Fibroblast of the conjunctiva (primary cell): Measurements from ENCODE around the gene CAMK4.
"Not testable (repeated sequence)": the region's sequence is repeated elsewhere in the genome, so short reads cannot be mapped to it uniquely, and the experiment has no call there.

ENCODE experiments used
- DNase-seq: peaks from one replicate; pipeline ENCODE4 v3.0.0-alpha.2; 2010; ENCODE audit warnings: low read depth

CAMK4 gene

DNA sequence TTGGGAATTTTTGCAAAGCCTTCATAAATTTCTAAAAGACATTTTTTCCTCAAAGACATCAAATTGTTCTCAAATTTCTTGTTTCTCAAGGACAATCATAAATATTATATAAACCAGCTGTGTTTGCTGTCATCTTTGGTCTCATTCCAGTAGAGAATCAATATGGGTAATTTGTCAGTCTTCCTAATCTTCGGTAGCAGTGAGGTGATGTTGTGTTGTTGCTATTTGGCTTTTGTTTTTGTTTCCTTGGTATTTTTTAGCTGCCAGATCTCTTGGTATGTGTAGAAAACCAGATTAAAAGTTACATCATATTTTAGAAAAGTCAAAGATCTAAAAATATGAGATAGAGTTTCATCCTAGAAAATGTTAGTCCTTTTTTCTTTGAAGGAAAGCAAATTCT is 87.5 kb downstream of the CAMK4 start:
- no peak for DNase-seq

- DNase-seq: no peak
Observed at GRCh38 chr5:111313017-111313724, 89.0 kb downstream of the CAMK4 start.

- DNase-seq: no peak
Observed at GRCh38 chr5:111320953-111321352, 96.8 kb downstream of the CAMK4 start.

GRCh38 chr5:111321376-111321775 is 97.2 kb downstream of the CAMK4 start:
- no peak for DNase-seq

GRCh38 chr5:111326551-111326950 is 102.4 kb downstream of the CAMK4 start:
- no peak for DNase-seq

DNA sequence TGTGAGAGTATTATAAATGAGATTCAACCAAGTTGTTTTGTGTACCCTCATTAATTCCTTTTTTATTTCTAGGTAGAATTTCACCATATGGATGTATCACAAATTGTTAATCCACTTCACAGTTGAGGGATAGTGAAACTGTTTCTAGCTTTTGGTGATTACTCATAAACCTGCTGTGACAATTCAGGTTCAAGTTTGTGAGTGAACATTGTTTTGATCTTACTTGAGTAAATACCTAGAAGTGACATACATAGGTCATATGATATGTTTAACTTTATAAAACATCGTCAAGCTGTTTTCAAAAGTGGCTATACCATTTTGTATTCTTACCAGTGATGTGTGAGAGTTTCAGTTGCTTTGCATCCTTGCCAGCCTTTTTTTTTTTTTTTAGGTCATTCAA is 112.9 kb downstream of the CAMK4 start:
- DNase-seq: no peak

DNA sequence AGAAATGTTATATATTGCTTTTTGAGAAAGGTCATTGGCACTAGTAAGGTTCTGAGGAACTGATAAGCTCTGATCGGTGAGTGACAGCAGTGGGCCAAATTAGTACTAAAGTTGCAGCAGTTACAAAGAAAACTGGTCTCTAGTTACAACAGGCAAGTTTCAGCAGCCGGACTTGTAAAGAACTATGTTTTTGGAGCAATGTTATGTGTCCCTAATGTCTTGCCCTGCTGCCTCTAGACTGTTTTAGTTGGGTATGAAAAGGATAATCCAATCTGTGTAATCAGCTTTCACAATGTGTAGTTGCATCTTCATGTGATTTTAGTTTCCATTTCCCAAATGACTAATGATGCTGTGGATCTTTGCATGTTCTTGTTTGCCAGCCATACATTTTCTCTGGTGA is 113.5 kb downstream of the CAMK4 start:
- DNase-seq: no peak

DNA sequence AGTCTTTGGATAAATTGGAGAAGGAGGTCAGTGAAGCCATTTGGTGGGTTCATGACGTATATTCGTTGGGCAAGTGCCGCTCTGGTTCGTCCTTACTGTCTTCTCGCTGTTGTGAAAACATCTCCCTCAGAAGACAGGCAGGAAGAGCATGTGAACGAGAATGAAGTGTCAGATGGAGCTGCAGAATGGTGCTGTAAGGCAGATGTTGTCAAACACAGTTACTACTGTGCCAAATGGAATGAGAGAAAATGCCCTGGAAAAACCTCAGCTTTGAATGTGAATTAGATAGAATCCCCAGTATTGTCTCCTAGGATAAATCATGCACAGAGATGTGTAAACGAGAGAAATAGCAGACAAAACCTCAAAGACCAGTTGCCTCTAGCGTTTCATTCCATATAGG is 121.5 kb downstream of the CAMK4 start:
- no peak for DNase-seq

DNA sequence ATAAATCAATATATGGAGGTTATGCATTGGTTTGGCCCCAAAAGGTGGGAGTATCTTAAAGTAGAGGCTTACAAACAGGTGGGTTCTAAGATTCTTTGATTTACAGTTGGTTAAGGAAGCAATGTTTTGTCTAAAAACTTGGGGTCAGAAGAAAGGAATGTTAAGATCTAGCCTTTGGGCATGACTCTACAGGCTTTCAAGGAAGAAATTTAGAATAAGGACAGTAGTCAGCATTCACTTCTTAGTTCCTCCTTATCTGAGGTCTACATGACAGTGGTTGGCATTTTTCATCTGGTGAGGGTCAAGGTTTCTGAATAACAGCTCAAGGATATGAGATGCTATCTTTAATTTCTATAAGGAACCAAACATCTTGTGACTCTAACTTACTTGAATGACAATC is 122.8 kb downstream of the CAMK4 start:
- no peak for DNase-seq

DNA sequence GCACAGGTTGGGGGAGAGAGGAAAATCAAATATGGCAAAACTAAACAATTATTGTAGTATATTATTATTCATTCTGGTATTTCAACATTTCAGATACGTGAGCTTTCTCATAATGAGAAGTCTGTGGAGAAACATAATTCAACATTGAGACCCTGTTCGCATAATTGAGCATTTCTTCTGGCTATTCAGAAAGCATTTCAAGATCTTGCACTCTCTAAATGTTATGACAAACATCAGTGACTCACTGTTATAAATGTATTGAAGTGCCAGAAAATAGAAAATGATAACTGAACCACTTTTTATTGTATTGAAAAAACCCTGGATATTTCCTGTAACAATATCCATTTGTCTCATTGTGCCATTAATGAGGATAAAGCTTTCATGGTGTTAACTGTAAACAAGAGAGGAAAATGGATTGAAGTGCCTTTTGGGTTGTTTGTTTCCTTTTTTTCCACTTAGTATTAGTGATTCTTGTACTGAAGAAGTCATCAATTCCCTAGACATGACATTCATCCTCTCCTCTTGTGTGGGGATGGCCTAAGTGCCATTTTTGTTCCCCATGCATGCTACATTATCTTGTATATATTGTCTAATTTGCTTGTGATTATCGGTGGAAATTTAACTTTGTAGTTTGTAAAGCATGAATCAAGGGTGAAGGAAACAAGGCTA is 124.6 kb downstream of the CAMK4 start:
- no peak for DNase-seq

GRCh38 chr5:111349429-111349828 is 125.2 kb downstream of the CAMK4 start:
- no peak for DNase-seq

DNA sequence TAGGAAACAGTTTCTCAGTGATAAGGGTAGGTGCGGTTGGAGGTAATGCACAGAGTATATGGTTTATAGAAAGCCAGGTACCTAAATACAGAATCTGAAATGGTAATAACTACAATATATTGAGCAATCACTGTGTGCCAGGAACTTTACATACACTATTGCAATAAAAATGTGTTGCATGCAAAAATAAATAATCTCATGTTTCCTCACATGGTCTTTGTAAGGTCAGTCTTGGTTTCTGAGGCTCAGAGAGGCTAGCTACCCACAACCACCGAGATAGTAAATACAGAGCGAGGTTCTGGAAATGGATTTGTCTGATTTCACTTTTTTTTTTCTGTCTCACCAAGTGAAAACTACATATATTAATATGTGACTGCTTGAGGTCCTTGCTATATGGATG is 128.9 kb downstream of the CAMK4 start:
- no peak for DNase-seq

DNA sequence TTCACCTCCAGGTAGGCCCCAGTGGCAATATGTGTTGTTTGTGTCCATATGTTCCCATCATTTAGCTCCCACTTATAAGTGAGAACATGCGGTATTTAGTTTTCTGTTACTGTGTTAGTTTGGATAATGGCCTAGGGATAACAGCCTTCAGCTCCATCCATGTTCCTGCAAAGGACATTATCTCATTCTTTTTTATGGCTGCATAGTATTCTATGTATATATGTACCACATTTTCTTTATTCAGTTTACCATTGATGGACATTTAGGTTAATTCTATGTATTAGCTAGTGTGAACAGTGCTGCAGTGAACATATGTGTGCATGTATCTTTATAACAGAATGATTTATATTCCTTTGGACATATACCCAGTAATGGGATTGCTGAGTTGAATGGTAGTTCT is 134.5 kb downstream of the CAMK4 start:
- DNase-seq: not testable (repeated sequence)

- no peak for DNase-seq
Observed at GRCh38 chr5:111360173-111360572, 136.0 kb downstream of the CAMK4 start.

- DNase-seq: no peak
Observed at GRCh38 chr5:111364992-111365391, 140.8 kb downstream of the CAMK4 start.

DNA sequence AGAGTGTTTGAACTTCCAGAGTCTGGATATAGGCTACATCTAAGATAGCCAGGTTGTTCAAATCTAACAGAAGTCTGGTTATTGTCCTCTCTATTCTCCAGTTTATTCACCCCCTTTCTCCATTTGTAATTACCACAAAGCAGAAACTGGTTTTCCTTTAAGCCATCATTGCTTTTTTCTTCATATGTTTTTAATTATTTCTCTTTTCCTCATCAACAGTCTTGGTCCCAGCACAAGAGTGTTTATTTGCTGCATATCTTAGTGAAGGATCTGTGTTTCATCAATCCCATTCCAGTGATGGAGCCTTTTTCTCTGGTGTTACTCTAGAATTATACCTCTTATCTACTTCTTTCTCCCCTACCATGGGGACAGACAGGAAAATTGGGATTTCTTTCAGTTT is 142.2 kb downstream of the CAMK4 start:
- DNase-seq: no peak

- DNase-seq: no peak
Observed at GRCh38 chr5:111367115-111367514, 142.9 kb downstream of the CAMK4 start.

DNA sequence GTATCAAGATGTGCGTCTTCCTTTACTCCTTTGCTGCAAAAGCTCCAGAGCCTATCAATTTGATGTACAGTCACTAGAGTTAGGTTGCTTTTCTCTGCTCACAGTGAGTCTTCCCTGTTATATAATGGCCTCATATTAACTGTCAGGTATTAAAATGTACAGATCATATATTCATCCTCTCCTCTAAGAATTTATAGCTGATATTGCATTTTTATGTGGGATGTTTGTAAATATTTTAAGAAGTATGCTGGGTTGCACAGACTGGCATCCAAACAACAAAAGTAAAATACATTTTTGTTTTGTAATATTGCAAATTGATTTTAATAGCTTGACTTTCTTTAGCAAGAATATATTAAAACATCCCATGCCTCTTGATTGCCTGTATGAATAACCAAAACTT is 148.6 kb downstream of the CAMK4 start:
- DNase-seq: no peak

- no peak for DNase-seq
Observed at GRCh38 chr5:111374380-111374779, 150.2 kb downstream of the CAMK4 start.

DNA sequence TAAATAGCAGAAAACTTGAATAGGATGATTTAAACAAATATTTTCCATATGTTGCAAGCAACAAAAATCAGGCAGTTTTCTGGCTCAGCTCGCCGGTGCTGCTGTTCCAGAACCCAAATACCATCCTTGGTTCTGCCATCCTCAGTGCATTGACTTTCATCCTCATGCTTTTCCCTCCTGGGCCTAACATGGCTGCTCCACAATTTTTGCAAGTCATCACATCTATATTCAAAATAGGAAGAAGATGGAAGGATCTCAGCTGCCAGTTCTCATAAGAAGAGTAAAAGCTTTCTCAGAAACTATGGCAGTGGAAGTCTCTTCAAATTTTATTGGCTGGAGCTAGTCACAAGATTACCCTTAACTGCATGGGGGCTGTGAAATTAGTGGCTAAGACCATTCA is 151.5 kb downstream of the CAMK4 start:
- DNase-seq: no peak

DNA sequence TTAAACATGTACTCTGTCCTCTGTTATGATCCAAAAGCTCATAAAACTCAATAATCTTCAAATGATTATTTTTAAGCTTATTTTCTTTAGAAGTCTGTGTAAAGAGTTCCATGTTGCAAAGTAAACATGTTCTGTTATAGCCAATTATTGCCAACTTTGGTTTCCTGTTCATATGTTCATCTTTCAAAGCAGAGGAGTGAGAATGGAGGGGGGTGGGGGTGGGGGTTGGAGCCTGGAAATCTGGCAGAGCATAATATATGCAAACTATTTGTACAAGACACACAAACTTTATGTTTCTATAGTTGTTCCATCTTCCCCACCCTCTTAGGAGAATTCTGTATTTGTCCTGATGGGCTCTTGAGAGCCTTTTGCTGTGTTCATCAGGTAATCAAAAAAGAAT is 153.1 kb downstream of the CAMK4 start:
- DNase-seq: no peak

GRCh38 chr5:111379391-111379816 is 155.2 kb downstream of the CAMK4 start:
- DNase-seq: no peak

GRCh38 chr5:111383288-111383970 is 159.2 kb downstream of the CAMK4 start:
- no peak for DNase-seq
